Mesendoderm (in vitro differentiated cells): ENCODE measurements around the gene MX2.

ENCODE experiments used
- DNase-seq: peaks from one replicate; pipeline ENCODE4 v3.0.0; 2013
- H2AK5ac ChIP-seq: 2 replicates; pipeline ENCODE4 v1.6.1; 2013; ENCODE audit warnings: low read length, inconsistent platforms
- H2BK120ac ChIP-seq: 2 replicates; pipeline ENCODE4 v1.6.1; 2013; ENCODE audit warnings: low read depth, mild to moderate bottlenecking, low read length, moderate library complexity, mixed read lengths
- H2BK15ac ChIP-seq: replicated peaks from 2 replicates; pipeline ENCODE4 v1.6.1; 2013; ENCODE audit warnings: low read depth, mild to moderate bottlenecking, moderate library complexity
- H2BK5ac ChIP-seq: 2 replicates; pipeline ENCODE4 v1.6.1; 2013; ENCODE audit warnings: low read length, inconsistent platforms
- H3K18ac ChIP-seq: 2 replicates; pipeline ENCODE4 v1.6.1; 2013; ENCODE audit warnings: mild to moderate bottlenecking, low read length, mixed read lengths
- H3K23ac ChIP-seq: one replicate; pipeline ENCODE4 v1.6.1; 2013; ENCODE audit warnings: low read length
- H3K27ac ChIP-seq: 2 replicates; pipeline ENCODE4 v1.5.1; 2013; ENCODE audit warnings: low read depth, mild to moderate bottlenecking, inconsistent platforms, low read length, moderate library complexity
- H3K27me3 ChIP-seq: 2 replicates; pipeline ENCODE4 v1.6.1; 2013; ENCODE audit warnings: low read length, control low read depth, mild to moderate bottlenecking, inconsistent platforms; ENCODE audit not compliant: insufficient read depth, poor library complexity
- H3K36me3 ChIP-seq: 2 replicates; pipeline ENCODE4 v1.6.1; 2013; ENCODE audit warnings: low read length, inconsistent platforms; ENCODE audit not compliant: control insufficient read depth, insufficient read depth
- H3K4ac ChIP-seq: one replicate; pipeline ENCODE4 v1.6.1; 2013; ENCODE audit warnings: low read depth, mild to moderate bottlenecking, low read length, moderate library complexity
- H3K4me1 ChIP-seq: 2 replicates; pipeline ENCODE4 v1.6.1; 2013; ENCODE audit warnings: low read depth, low read length, inconsistent platforms; ENCODE audit not compliant: control insufficient read depth
- H3K4me2 ChIP-seq: 2 replicates; pipeline ENCODE4 v1.6.1; 2013; ENCODE audit warnings: low read length
- H3K4me3 ChIP-seq: 2 replicates; pipeline ENCODE4 v1.5.1; 2013; ENCODE audit warnings: mild to moderate bottlenecking, low read length
- H3K56ac ChIP-seq: one replicate; pipeline ENCODE4 v1.6.1; 2013; ENCODE audit warnings: low read length
- H3K79me1 ChIP-seq: 2 replicates; pipeline ENCODE4 v1.6.1; 2013; ENCODE audit warnings: low read length, inconsistent platforms
- H3K79me2 ChIP-seq: 2 replicates; pipeline ENCODE4 v1.6.1; 2013; ENCODE audit warnings: mild to moderate bottlenecking, low read length; ENCODE audit not compliant: control insufficient read depth, insufficient read depth
- H3K9ac ChIP-seq: 2 replicates; pipeline ENCODE4 v1.6.1; 2013; ENCODE audit warnings: low read length, inconsistent platforms
- H4K5ac ChIP-seq: one replicate; pipeline ENCODE4 v1.6.1; 2013; ENCODE audit warnings: low read length
- H4K8ac ChIP-seq: one replicate; pipeline ENCODE4 v1.6.1; 2013; ENCODE audit warnings: low read depth, mild to moderate bottlenecking, control low read depth, low read length, moderate library complexity
- WGBS: extraction: QIAGEN DNeasy Blood & Tissue Kit; methylation state at CpG from one replicate; pipeline ENCODE4 v1.1.7; 2013; ENCODE audit warnings: low lambda C conversion rate, missing lambda C conversion rate; ENCODE audit not compliant: insufficient coverage; ENCODE audit errors: extremely low coverage; 5-methylcytosine and 5-hydroxymethylcytosine counted together

Gene MX2

DNA sequence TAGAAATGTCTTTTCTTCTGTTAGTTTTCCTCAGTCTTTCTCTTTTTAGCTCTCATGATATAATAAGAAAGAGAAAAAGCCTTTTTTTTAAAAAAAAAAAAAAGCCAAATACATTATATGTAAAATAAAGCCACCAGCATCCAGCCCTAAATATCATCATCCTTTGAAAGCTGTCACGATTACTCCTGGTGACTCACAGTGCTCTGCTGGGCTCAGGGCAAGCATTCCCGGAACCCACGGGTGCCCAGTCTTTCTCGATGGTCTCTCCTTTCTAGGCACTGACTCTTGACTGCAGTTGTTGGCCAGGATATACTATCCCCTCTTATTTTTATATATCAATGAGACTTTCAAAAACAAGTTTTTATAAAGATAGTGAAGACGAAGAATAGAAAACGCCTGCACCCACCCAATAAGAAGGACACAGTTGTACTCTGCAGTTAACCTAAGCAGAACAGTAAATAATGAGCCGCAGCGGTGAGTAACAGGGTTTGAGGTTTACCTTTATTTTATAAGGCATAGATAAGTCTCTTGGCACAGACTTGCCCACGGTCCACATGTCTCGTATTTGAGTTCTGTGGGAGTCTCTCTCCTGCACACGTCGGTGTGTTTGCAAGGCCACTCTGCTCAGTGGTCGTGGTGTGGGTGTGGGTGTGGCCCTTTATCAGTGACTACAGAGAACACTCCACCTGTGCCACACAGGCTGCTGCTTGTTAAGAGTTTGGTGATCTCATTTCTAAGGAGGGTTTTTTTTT, 15.7 kb upstream of the MX2 start:
- H2AK5ac ChIP-seq, result no peak overlapping the region
- DNase-seq, result no peak
- H4K5ac ChIP-seq, result no peak overlapping the region
- no peak overlapping the region for H3K4ac ChIP-seq
- no peak overlapping the region for H3K9ac ChIP-seq
- no peak overlapping the region for H2BK15ac ChIP-seq
- no peak overlapping the region for H2BK120ac ChIP-seq
- no peak overlapping the region for H3K27ac ChIP-seq
- no peaks in the 10 kb centered on the region for H3K79me1 ChIP-seq
- H3K4me2 ChIP-seq, result no peak overlapping the region
- no peak overlapping the region for H3K56ac ChIP-seq
- no CpG with 5 or more reads among the region's 13 CpGs for WGBS
- no peak overlapping the region for H3K4me3 ChIP-seq
- H4K8ac ChIP-seq, result no peak overlapping the region
- no peaks in the 10 kb centered on the region for H3K4me1 ChIP-seq
- H3K27me3 ChIP-seq, result no peaks in the 10 kb centered on the region
- H3K36me3 ChIP-seq, result no peaks in the 10 kb centered on the region
- H2BK5ac ChIP-seq, result no peak overlapping the region
- H3K79me2 ChIP-seq, result no peaks in the 10 kb centered on the region
- no peak overlapping the region for H3K23ac ChIP-seq
- H3K18ac ChIP-seq, result no peak overlapping the region

DNA sequence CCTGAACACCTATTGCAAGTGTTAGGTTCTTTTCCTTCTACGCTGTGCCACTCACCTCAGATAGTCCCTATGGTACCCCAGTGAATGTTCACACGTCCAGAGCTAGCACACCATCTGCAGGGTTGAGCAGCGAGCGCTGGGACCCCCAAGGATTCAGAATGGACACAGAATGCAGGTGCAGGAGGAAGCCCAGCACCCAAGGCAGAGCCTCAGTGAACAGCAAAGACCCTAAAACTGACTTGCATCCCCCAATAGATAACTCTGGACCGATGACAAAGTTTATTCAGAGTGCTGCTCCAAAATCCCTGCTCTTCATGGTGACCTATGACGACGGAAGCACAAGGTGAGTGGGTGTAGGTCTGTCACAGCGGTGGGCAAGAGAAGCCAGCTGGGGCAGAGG, 15.1 kb upstream of the MX2 start:
- H3K36me3 ChIP-seq, result no peaks in the 10 kb centered on the region
- H4K5ac ChIP-seq, result no peak overlapping the region
- no peak overlapping the region for H3K27ac ChIP-seq
- no peak overlapping the region for H3K4me2 ChIP-seq
- no peak overlapping the region for H4K8ac ChIP-seq
- no peak overlapping the region for H2BK5ac ChIP-seq
- no CpG with 5 or more reads among the region's 8 CpGs for WGBS
- no peak overlapping the region for H3K23ac ChIP-seq
- no peaks in the 10 kb centered on the region for H3K79me2 ChIP-seq
- no peak overlapping the region for H3K9ac ChIP-seq
- no peak overlapping the region for H3K56ac ChIP-seq
- no peak overlapping the region for H2BK120ac ChIP-seq
- H3K4me1 ChIP-seq, result no peaks in the 10 kb centered on the region
- no peak overlapping the region for H2BK15ac ChIP-seq
- no peak overlapping the region for H3K4me3 ChIP-seq
- no peak overlapping the region for H2AK5ac ChIP-seq
- H3K4ac ChIP-seq, result no peak overlapping the region
- DNase-seq, result no peak
- no peaks in the 10 kb centered on the region for H3K79me1 ChIP-seq
- no peaks in the 10 kb centered on the region for H3K27me3 ChIP-seq
- H3K18ac ChIP-seq, result no peak overlapping the region

DNA sequence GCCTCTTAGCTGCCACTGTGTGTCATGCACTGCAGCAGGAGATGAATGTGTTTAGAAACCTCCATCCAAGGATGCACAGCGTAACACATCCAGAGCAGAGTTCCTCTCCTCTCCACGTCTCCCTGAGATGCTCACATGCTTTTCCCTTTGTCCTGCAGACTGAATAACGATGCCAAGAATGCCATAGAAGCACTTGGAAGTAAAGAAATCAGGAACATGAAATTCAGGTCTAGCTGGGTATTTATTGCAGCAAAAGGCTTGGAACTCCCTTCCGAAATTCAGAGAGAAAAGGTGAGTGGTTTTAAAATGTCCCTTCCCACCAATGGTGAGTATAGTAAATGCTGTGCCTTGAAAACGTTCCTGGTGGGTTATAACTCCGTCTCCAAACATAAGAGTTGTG, 13.4 kb upstream of the MX2 start:
- H3K27ac ChIP-seq, result no peak overlapping the region
- no peak overlapping the region for H3K56ac ChIP-seq
- H3K23ac ChIP-seq, result no peak overlapping the region
- H4K8ac ChIP-seq, result no peak overlapping the region
- H2BK15ac ChIP-seq, result no peak overlapping the region
- H3K4me1 ChIP-seq, result no peaks in the 10 kb centered on the region
- H3K36me3 ChIP-seq, result no peaks in the 10 kb centered on the region
- H2BK120ac ChIP-seq, result no peak overlapping the region
- no peak overlapping the region for H3K9ac ChIP-seq
- H3K18ac ChIP-seq, result no peak overlapping the region
- no peaks in the 10 kb centered on the region for H3K79me2 ChIP-seq
- H3K27me3 ChIP-seq, result no peaks in the 10 kb centered on the region
- H2AK5ac ChIP-seq, result no peak overlapping the region
- no peak overlapping the region for H3K4ac ChIP-seq
- H2BK5ac ChIP-seq, result no peak overlapping the region
- H3K4me3 ChIP-seq, result no peak overlapping the region
- no CpG with 5 or more reads among the region's 6 CpGs for WGBS
- no peaks in the 10 kb centered on the region for H3K79me1 ChIP-seq
- no peak for DNase-seq
- H3K4me2 ChIP-seq, result no peak overlapping the region
- no peak overlapping the region for H4K5ac ChIP-seq

DNA sequence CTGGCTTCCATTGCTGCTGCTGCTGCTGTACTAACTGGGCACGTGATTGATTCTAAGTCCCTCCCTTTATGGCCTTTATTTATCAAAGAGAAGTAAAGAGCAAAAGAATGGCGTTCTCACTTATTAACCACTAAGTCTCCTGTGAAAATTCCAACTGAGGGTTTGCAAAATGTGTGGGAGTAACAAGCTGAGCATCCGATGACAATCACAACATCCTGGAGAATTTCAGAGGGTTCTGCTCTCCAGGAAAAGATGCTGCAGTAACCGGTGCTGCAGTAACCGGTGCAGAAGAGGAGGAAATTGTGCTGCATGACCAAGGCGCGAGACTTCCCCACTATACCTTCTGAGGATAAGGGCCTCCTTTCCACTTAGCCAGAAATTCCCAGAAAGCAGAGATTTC, 12.7 kb upstream of the MX2 start:
- Histone ChIP-seq H3K36me3 (no peaks in the 10 kb centered on the region), H4K5ac (no peak overlapping the region), H3K4me1 (no peaks in the 10 kb centered on the region), H4K8ac (no peak overlapping the region), H3K4me2 (no peak overlapping the region), H3K4me3 (no peak overlapping the region), H2BK120ac (no peak overlapping the region), H3K56ac (no peak overlapping the region), H2BK15ac (no peak overlapping the region), H3K4ac (no peak overlapping the region), H3K9ac (no peak overlapping the region), H3K23ac (no peak overlapping the region), H3K79me1 (no peaks in the 10 kb centered on the region), H2AK5ac (no peak overlapping the region), H2BK5ac (no peak overlapping the region), H3K18ac (no peak overlapping the region), H3K27me3 (no peaks in the 10 kb centered on the region), H3K79me2 (no peaks in the 10 kb centered on the region), H3K27ac (no peak overlapping the region)
- DNase-seq, result no peak
- WGBS, result no CpG with 5 or more reads among the region's 7 CpGs

DNA sequence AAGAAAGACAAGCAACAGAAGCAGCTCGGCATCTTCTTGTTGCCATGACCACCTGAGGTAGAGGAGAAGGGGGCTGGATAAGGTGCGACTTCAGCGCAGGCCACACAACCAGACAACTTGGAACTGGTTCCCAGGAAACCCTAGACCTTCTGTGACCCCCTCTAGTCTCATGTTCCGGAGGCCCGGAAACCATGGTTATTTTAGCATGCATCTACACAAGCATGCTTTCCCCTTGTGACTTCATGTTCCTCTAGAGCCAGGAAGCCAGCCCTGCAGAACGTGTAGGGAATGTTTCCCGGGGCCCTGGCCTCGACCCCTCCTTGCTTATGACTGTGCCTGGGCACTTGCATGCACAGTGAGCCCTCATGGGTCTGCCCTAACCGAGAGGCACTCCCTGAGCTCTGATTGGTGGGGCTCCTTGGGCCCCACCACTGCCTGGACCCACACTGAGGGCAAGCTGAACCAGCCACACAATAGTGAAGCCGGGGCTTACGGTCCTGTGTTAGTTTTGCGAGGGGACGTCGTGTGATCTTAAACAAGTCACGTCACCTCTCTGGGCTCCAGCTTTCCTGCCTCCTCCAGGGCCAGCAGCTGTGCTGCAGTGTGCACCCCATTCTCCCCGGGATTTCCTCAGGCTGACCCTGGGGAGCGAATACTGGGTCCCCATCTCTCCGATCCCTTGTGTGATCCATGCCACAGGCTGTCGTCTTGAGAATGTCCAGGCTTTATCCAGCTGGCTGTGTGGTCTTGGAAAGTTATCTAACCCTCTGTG, 12.0 kb upstream of the MX2 start:
- Histone ChIP-seq H4K5ac (no peak overlapping the region), H3K4me3 (no peak overlapping the region), H3K4me1 (no peaks in the 10 kb centered on the region), H2BK5ac (no peak overlapping the region), H3K56ac (no peak overlapping the region), H3K27me3 (no peaks in the 10 kb centered on the region), H4K8ac (no peak overlapping the region), H3K9ac (no peak overlapping the region), H2BK120ac (no peak overlapping the region), H2BK15ac (no peak overlapping the region), H3K4me2 (no peak overlapping the region), H3K79me2 (no peaks in the 10 kb centered on the region), H3K4ac (no peak overlapping the region), H3K23ac (no peak overlapping the region), H3K27ac (no peak overlapping the region), H2AK5ac (no peak overlapping the region), H3K18ac (no peak overlapping the region), H3K79me1 (no peaks in the 10 kb centered on the region), H3K36me3 (no peaks in the 10 kb centered on the region)
- DNase-seq, result no peak
- no CpG with 5 or more reads among the region's 19 CpGs for WGBS
